HT-29 (cell line): ENCODE data around the gene PCDH9. TPM values are rescaled to one million over a fixed set of nuclear protein-coding genes. Genes with fewer than 3 reads are reported as not detected.

ENCODE experiments used
- DNase-seq: peaks from one replicate; pipeline ENCODE4 v3.0.0-alpha.2; 2015; ENCODE audit warnings: low spot score
- total RNA-seq: library from RNA; depleted of rRNA; stranded (reverse); fragments of >200 nt; shearing (Covaris generic); gene quantifications from 2 replicates; pipeline ENCODE4 v1.2.3, GENCODE V29; 2014

PCDH9 gene
- total RNA-seq, 1 experiment from 2014 or later: not detected

DNA sequence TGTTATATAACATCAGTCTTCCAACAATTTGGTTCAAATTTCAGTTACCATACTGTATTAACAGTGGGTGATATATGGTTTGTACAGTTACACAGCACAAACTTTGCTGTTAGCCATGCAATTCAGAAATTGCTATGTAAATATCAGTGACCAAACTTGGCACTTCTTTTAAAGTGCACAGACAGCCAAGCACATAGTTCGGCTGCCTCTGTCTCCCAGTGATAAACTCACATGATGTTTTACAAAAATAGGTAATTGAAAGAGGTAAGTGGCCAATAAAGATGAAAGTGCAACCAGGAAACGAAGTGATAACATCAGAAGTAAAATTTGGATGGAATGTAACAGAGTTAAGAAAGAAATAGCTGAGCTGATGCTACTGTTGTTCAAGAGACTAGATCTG lies 143.9 kb downstream of the PCDH9 start:
- DNase-seq: no peak

DNA sequence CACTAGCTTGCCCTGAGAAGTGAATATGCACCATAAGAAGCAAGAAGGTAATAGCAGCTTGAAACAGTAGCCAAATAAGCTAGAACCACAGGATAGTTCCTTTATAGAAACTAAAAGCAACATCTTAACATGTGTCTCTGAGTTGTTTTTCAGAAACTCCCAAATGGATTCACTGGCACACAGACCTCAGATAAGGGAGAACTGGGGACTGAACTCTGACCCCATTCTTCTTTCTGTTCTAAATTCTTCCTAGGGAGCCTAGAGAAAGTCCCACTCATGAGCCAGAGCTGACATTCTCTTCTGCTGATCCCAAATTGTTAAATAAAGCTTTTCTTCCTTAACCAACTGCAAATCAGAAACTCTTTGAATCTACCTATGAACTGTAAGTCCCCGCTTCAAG lies 146.1 kb downstream of the PCDH9 start:
- DNase-seq: no peak

DNA sequence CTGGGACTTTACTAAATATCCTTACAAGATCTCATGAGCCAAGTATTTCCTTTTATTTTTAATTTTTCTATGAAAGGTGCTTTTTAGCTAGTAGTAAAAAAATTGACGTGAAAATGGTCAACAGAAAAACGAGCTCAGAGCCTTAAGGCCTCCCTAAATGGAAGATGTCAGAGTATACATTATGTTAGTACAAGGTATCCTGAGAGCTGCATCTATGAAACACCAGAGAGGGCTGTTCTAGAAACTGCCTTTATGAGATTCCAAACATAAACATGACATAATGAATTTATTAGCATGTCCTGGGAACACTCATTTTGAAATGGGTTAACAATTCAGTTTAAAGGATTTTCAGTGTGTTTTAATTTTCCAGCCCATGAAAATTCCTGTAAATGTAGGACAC lies 146.6 kb downstream of the PCDH9 start:
- no peak for DNase-seq

DNA sequence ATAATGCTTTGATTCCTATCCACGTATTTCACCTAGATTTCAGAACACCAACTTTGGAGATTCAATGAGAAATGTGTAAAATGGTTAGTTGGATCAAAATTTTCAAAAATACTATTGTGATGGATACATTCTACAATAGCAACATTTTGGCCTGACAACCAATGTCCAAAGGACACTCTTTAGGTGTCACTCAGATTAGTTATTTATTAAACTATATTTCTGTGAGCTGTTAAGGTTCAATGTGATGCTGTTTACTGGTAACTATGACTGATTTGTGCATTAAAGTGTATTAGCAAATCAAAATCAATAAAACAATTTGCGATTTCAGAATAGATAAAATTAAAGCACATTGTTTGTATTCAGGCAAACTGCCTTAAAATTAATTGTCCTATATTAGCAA lies 149.8 kb downstream of the PCDH9 start:
- no peak for DNase-seq

DNA sequence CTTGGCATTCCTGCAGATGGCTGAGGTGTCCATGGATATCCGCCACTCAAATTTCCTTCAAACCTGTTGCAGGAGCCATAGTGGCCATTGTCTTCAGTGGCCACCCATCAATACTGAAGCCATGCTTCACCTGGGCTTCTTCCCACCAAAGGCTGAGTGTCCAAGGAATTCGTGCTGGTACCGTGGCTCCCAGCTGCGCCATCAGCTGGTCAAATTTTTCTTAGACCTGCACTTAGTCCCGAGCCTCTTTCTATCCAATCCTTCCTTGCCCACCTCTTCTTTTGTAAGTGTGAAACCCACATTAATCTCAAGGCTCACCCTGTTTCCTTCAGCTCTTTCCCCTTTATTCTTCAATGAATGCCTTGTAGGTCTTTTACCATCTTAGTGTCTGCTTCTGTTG lies 152.1 kb downstream of the PCDH9 start:
- DNase-seq: no peak

DNA sequence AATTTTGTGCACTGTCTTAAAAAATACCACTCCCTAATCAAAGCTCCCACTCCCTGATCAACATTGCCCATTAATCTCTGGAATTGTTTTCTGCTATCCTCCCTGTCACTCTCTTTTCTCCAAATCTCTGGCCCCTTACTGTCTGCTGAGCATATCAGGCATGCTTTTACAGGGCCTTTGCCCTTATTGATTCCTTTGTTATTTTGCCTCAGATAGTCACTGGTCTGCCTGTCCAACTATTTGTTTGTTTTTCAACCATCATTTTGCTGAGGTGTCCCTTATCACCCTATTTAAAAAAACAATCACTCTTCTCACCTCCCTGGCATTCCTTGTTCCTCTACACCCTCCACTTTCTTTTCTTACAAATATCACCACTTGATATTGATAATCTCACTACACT lies 153.0 kb downstream of the PCDH9 start:
- no peak for DNase-seq

DNA sequence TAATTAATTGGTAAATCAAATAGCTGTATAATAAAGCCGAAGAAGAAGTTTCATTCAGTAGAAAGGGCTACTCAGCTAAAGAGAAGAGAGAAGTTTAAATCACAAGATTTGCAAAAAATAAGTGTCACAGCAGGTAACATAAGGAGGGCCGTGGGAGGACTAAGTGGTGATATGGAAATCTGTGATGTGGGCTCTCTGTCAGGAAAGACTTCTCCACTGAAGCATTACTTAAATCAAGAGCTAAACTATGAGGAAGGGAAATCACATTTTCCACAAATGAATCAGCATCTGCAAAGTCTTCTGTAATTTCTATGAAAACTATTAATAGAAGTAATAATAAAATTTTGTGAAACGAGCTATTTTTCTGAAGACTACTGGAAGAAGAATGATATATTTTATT lies 153.8 kb downstream of the PCDH9 start:
- no peak for DNase-seq

DNA sequence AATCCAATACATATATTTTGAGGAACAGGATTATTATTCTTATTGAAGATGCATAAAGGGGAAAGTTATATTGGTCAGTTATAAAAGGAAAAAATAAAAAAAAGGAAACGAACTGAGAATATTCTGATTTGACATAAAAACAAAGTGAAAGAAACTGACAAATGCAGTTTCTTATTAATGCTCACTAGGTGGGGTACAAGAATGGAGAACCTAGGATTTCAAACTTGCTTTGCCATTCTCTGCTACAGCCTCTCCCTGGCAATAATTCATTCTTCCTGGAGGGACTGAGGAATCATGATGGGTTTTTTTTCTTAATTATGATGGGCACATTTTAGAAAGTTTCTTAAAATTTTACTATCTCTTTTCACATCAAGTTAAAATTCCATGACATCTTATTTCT lies 154.9 kb downstream of the PCDH9 start:
- DNase-seq: no peak

DNA sequence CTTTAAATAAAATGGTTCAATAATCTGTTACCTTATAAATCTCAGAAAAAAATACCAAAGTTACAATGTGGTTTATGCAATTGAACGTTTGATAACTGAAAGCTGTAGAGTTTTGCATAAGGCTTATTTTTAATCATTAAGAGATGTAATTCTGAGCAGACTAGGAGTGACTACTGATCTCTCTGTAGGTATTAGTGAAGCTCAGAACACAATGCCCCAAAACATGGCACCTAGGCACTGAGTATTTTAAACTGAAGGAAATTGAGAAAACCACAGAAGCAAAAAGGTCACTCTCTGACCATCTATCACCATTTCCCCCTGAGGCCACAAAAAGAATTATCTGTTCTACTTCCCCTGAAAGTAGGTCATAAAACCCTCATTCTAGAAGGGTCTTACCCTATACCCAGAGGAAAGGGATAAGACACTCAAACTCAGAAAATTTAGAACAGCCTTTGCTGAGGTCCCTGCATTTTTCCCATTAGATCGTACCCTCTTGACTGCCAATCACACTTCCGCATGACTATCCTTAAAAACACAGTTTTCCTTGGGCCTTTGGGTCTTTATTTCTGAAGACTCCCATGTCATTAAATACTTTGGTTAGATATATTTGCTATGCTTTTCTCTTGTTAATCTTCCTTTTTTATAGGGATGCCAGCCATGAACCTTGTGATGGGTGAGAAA lies 158.1 kb downstream of the PCDH9 start:
- no peak for DNase-seq

DNA sequence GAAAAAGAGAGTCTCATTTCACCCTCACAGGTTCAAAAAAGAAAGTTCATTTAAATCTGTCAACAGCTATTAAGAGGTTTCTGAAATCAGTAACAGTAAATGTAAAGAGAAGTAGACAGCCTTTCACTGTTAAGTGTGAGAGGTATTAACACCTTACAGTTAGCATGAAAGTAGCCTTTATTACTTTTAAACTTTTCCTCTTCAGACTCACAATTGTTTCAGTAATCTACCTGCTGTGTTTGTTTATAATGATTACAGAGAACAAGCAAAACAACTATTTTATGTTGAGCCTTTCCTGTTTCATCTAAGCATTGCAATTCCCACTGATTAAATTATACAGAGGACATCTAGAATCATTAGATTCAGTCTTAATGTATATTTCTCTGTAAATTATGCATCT lies 159.8 kb downstream of the PCDH9 start:
- DNase-seq: no peak

DNA sequence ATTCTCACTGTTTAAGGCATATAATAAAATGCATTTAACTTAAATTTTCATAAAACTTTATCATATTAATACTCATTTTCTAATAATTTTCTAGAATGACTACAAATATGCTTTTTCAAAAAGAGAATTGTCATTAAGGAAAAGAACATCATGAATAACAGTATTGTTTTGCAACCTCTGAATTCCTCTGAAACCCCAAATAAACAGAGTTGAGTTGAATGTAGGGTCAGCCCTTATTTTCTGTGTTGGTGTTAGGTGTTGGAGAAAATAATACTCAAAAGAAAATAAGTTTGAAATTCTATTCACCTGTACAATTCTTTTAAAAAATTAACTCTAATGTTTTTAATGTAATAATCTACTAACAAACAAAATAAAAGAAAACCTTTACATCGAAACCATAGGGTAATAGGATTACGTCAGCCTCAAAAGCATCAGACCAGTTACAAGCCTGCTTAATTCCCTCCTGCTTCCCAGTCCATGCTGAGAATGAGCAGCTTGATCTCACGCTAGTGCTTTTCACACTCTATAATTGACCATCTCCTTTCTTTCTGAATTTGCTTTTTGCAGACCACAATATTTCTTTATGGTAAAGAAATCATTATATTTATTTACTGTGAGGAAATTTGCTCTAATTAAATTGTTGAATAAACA lies 160.9 kb downstream of the PCDH9 start:
- no peak for DNase-seq

DNA sequence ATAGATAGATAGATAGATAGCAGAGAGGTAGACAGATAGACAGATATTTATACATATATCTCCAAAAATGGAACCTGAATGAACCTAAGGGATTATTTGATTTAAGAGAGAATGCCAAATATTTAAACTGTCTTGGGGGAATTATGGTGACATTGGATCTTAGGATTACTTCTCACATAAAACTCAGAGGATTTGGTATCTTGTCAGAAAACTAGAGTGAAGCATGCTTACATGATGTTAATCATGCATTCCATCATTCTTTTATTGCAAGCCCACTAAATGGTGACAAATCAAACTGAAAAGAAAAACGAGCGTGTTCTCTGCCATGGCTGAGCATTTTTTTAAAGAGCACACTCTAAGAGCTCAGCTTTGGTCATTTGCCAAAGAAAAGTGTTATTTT lies 165.2 kb downstream of the PCDH9 start:
- DNase-seq: no peak

DNA sequence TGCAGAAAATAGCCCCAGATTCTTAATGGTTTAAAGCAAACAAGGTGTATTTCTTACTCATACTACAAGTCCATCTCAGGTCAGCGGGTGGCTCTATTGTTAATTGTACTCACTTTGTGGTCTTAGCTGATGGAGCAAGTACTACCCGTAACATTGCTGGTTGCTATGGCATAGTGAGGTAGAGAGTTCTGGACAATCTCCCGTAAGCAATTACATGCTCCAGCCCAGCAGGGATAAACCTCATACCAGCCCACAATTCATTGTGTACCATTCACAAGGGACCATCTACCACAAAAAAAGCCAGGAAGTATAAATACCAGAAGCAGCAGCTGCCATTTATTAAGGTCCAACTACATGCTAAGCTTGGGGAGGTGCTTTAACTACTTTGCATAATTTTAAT lies 167.1 kb downstream of the PCDH9 start:
- DNase-seq: no peak

DNA sequence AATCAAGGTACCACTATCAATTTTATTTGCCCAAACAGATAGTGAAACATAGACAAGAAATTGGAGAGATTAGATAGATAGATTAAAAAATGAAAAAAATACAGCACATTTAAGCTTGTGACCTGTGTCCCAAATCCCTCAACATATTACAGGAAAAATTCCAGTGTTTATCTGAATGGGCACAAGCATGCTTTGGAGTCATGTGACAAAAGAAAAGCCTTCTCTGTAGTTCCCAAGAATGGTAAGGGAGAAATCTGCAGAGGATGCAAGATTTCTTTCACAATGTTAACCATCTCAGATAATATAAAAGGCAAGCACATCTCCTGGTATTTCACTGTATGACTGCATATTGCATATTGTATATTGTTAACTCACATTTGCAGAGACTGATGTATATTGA lies 168.0 kb downstream of the PCDH9 start:
- DNase-seq: no peak

DNA sequence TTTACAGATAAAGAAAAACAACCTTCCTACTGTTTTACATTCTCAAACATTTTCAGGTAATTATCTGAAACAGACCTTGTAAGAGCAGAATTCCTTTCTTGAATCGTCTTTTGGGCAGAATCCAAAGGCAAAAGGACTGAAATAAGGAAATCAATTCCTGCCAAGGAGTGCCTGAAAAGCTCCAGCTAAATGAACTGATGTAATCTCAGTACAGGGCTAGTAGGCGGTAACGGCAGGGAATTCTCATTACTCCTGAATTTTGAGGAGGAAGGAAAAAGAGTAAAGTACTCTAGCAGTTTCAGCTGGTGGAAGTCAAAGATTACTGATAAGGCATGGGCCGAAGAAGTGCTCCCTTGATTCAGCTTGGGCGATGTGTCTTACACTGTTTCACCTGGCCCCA lies 168.4 kb downstream of the PCDH9 start:
- no peak for DNase-seq

DNA sequence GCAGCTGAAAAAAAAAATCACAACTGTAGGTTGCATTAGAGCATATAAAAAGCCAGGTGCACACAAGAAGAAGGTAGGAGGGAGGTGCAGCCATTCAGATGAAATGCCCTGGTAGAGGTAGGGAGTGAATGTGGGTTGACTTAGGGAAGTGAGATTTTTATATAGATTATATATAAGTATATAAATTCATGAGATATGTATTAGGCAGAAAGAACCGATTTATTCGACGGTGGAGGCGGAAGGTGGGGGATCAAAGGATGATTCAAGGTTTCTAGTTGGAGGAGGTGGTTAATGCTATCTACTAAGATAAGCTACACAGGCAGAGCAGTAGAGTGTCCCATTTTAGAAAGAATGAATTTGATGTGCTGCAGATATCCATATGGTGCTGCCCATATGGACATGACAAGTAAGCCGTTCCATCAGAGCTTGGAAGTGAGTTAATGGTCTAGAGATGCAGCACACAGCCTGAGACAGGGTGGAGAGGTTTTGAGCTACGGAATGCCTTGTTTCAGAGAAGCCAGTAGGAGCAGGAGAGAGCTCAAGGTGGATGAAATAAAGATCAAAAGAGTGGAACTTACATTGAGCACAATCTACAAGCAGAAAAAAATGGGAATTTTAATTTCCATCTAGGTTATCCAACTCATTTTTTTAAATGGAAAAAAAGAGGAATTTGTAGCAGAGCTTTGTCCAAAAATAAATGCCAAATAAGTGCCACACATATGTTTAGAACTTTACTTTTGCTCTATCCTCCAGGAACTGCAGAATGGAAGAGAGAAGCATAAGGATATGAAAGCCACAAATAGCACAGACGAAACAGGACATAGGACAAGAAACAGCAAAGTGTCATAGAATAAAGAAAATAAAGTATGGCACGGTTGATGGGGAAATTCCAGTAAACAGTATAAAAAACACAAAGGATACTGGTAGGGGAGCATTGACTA lies 177.3 kb downstream of the PCDH9 start:
- no peak for DNase-seq

DNA sequence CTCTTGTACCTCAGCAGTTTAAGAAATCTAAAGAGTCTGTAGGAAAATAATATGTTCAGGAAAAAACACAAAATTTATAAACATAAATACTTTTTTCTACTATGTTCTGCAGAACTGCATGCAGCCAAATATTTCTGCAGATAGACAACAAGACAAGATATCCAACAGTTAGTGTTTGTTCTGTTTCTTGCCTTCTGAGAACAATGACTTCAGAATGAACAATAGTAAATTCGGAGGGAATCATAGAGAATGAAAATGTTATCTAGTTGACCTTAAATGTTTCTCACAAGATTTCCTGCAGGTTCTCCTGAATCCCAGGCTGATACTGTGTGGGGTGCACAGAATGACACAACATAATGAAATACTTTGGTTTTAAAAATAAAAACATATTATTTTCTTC lies 180.4 kb downstream of the PCDH9 start:
- no peak for DNase-seq

DNA sequence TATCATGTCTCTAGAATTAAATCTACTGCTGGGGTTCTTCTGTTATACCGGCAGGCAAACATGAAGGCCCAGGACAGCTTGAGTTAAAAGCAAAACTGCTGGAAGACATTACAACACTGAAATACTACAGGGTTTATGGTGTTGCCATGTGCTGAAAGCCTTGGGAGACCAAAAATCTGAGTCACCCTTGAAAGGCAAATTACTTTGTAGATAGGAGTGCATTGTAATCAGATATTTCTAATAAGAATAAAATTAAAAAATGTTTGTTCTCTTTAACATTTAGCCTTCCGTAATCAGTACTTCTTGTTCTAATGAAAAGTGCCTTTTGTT lies 181.3 kb downstream of the PCDH9 start:
- DNase-seq: no peak

DNA sequence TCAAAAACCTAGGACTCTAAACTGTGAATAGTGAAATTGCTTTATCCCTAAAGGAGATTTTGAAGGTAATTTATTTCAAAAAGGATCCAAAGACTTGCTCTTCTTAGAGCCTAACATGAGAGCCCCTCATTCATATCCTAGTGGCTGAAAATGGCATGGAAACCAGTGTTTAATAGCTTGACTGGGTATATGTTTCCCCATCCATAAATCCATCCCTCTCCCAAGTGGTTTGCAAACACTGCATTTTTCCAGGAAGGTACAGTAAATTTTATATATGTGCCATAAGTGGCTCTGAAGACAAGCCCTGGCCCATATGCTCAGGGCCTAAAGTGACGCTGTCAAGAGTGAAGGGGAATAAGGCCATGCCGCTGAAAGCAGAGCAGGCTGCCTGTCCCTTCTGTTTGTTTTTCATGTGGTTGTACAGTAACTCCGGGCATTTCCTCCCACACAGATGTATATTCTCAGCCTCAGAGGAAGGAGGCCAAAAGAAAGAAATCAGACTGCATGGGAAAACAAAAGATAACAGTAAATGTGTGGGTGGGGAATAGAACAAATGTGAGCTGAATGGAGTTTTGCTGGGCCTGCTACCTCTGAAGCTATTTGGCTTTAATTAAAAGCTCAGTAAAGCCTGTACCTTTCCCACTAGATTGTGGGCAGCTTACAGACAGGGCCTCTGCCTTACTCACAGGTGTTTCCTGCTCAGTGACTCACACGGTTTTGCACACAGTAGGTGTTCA lies 181.9 kb downstream of the PCDH9 start:
- DNase-seq: no peak

DNA sequence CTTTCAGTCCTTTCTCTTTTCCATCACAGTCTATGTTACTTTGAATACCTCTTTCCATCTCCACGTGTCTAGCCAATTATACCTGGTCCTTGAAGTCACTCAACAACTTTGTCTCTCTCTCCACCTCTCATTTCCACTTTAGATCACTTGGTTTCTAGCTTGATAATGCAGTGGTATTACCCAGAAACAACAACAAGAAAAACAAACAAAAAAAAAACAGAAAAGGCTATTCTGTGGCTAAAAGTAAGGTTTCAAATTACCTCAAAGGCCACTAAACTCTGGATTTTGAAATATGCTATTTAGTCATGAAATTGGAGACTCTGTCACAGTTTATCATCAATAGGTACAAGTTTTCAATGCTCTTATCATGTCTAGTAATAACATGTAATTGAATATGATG lies 184.8 kb downstream of the PCDH9 start:
- no peak for DNase-seq

DNA sequence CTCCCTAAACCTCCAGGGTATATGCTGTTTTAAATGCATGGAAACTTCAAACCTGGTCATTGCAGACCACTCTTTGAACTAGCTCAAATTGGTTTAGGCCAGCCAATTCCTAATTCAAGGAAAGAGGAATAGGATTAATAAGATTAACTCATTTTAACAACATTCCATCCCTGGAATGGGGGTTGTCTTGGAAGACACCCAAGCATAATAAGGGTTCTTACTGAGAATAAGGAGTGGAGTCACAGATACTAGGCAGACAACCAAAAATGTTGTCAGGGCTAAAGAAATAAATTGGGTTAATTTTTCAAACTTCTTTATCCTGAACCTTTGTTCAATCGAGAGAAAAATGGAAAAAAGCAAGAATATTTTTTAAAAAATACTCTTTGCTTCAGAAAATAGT lies 186.2 kb downstream of the PCDH9 start:
- DNase-seq: no peak

DNA sequence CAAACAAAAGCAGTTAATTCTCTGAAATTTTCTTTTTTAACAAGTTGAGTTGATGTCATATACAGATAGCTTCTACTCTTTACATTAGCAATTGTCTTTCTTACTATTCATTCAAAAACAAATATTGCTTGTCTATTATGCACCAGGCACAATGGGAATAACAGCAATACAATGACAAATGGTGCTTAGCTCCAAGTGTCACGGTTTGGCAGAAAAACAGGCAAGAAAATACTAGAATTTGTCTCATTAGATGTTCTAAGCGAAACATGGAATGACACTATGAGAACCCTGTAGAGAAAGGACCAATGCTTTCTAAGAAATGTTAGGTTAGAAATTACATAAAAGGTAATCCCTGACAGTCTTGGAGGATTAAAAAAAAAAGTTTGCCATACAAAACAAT lies 187.6 kb downstream of the PCDH9 start:
- DNase-seq: no peak
